Astrocyte (in vitro differentiated cells and primary cell): ENCODE data around the gene ZFP91. TPM values are rescaled to one million over a fixed set of nuclear protein-coding genes. Genes with fewer than 3 reads are reported as not detected.

Source experiments
- DNase-seq: peaks from one replicate; pipeline ENCODE4 v3.0.0-alpha.2; 2010; ENCODE audit warnings: low read depth
- FAIRE-seq: peaks from 2 replicates; lab custom pipeline; 2011; peaks lifted over from hg19 to GRCh38; lab: Jason Lieb, UNC
- H2AFZ ChIP-seq: 2 replicates; pipeline ENCODE4 v1.6.0; 2012; ENCODE audit warnings: low read depth, low read length, inconsistent platforms
- H3K27ac ChIP-seq: 2 replicates; pipeline ENCODE4 v1.5.1; 2011; ENCODE audit warnings: low read depth, low read length, inconsistent platforms
- H3K27me3 ChIP-seq: 2 replicates; pipeline ENCODE4 v1.6.0; 2011; ENCODE audit warnings: low read length, inconsistent platforms; ENCODE audit not compliant: insufficient read depth
- H3K36me3 ChIP-seq: 2 replicates; pipeline ENCODE4 v1.5.1; 2011; ENCODE audit warnings: low read length, inconsistent platforms; ENCODE audit not compliant: insufficient read depth
- H3K4me1 ChIP-seq: 2 replicates; pipeline ENCODE4 v1.5.1; 2011; ENCODE audit warnings: low read length, inconsistent platforms; ENCODE audit not compliant: insufficient read depth
- H3K4me2 ChIP-seq: 2 replicates; pipeline ENCODE4 v1.6.0; 2012; ENCODE audit warnings: low read length, inconsistent platforms
- H3K4me3 ChIP-seq: 2 replicates; pipeline ENCODE4 v1.5.1; 2011; ENCODE audit warnings: low read depth, mild to moderate bottlenecking, low read length, inconsistent platforms; ENCODE audit not compliant: insufficient read depth
- H3K79me2 ChIP-seq: 2 replicates; pipeline ENCODE4 v1.6.0; 2012; ENCODE audit warnings: mild to moderate bottlenecking, low read length, inconsistent platforms; ENCODE audit not compliant: insufficient read depth
- H3K9ac ChIP-seq: 2 replicates; pipeline ENCODE4 v1.6.0; 2012; ENCODE audit warnings: mild to moderate bottlenecking, low read length, inconsistent platforms
- H3K9me3 ChIP-seq: 2 replicates; pipeline ENCODE4 v1.5.1; 2012; ENCODE audit warnings: low read depth, mild to moderate bottlenecking, low read length, inconsistent platforms; ENCODE audit not compliant: insufficient read depth
- H4K20me1 ChIP-seq: 2 replicates; pipeline ENCODE4 v1.6.0; 2012; ENCODE audit warnings: low read length, inconsistent platforms; ENCODE audit not compliant: insufficient read depth
- H3K27ac Mint-ChIP-seq: one replicate; pipeline ENCODE4 v1.8.0; 2021; ENCODE audit warnings: mild to moderate bottlenecking, mixed read lengths; ENCODE audit not compliant: unreplicated experiment
- H3K27me3 Mint-ChIP-seq: one replicate; pipeline ENCODE4 v1.8.0; 2021; ENCODE audit warnings: low read depth, mixed read lengths; ENCODE audit not compliant: unreplicated experiment
- H3K36me3 Mint-ChIP-seq: one replicate; pipeline ENCODE4 v1.8.0; 2021; ENCODE audit warnings: low read depth, mixed read lengths; ENCODE audit not compliant: unreplicated experiment
- H3K4me1 Mint-ChIP-seq: one replicate; pipeline ENCODE4 v1.8.0; 2021; ENCODE audit warnings: low read depth, mixed read lengths; ENCODE audit not compliant: unreplicated experiment
- H3K4me3 Mint-ChIP-seq: one replicate; pipeline ENCODE4 v1.8.0; 2021; ENCODE audit warnings: mild to moderate bottlenecking, moderate library complexity, mixed read lengths; ENCODE audit not compliant: unreplicated experiment
- H3K9me3 Mint-ChIP-seq: one replicate; pipeline ENCODE4 v1.8.0; 2021; ENCODE audit warnings: mild to moderate bottlenecking, mixed read lengths; ENCODE audit not compliant: unreplicated experiment
- CTCF ChIP-seq: IDR thresholded peaks from 2 replicates; pipeline ENCODE4 v1.5.1; 2011; ENCODE audit warnings: low read depth, mild to moderate bottlenecking, inconsistent platforms, low read length, moderate library complexity; ENCODE audit not compliant: insufficient read depth
- EZH2 ChIP-seq: IDR thresholded peaks from 2 replicates; pipeline ENCODE4 v1.6.1; 2012; ENCODE audit warnings: mild to moderate bottlenecking, low read length, inconsistent platforms; ENCODE audit not compliant: insufficient read depth
- total RNA-seq: library from RNA; stranded (reverse); gene quantifications from 2 replicates; pipeline ENCODE4 v1.2.1, GENCODE V29; 2021

The ZFP91 gene
- total RNA-seq, 1 donor from 2014 or later: 40.1 TPM

- H3K36me3 Mint-ChIP-seq: no peaks in the 10 kb centered on the region
- DNase-seq (no peak), FAIRE-seq (no peak)
- H3K9me3 Mint-ChIP-seq: no peaks in the 10 kb centered on the region
- Histone ChIP-seq H3K27ac (no peak overlapping the region), H3K27me3 (no peaks in the 10 kb centered on the region), H2AFZ (no peak overlapping the region), H3K4me1 (no peaks in the 10 kb centered on the region), H3K9me3 (no peaks in the 10 kb centered on the region), H3K4me2 (no peak overlapping the region), H3K36me3 (no peaks in the 10 kb centered on the region), H3K4me3 (no peak overlapping the region), H4K20me1 (no peaks in the 10 kb centered on the region), H3K79me2 (no peaks in the 10 kb centered on the region), H3K9ac (no peak overlapping the region)
- TF ChIP-seq EZH2 (no peak), CTCF (no peak)
- H3K27ac Mint-ChIP-seq: no peak overlapping the region
- H3K4me1 Mint-ChIP-seq: no peaks in the 10 kb centered on the region
- H3K4me3 Mint-ChIP-seq: no peak overlapping the region
- H3K27me3 Mint-ChIP-seq: peaks cover 4% of the 10 kb centered on the region
These were observed 60.8 kb downstream of the ZFP91 start for GRCh38 chr11:58639669-58640068.

- TF ChIP-seq CTCF (no peak), EZH2 (no peak)
- H3K9ac ChIP-seq: no peak overlapping the region
- peaks cover 4% of the 10 kb centered on the region for H3K9me3 Mint-ChIP-seq
- no peaks in the 10 kb centered on the region for H3K4me1 ChIP-seq
- FAIRE-seq: no peak
- H2AFZ ChIP-seq: no peak overlapping the region
- H3K4me3 ChIP-seq: no peak overlapping the region
- peaks cover 4% of the 10 kb centered on the region for H3K27me3 Mint-ChIP-seq
- no peaks in the 10 kb centered on the region for H3K9me3 ChIP-seq
- H3K27ac ChIP-seq: no peak overlapping the region
- DNase-seq: no peak
- H3K4me3 Mint-ChIP-seq: no peak overlapping the region
- H3K36me3 Mint-ChIP-seq: no peaks in the 10 kb centered on the region
- H3K27ac Mint-ChIP-seq: no peak overlapping the region
- H3K79me2 ChIP-seq: no peaks in the 10 kb centered on the region
- H3K27me3 ChIP-seq: no peaks in the 10 kb centered on the region
- no peaks in the 10 kb centered on the region for H3K4me1 Mint-ChIP-seq
- H3K36me3 ChIP-seq: no peaks in the 10 kb centered on the region
- no peaks in the 10 kb centered on the region for H4K20me1 ChIP-seq
- H3K4me2 ChIP-seq: no peak overlapping the region
These were observed 61.6 kb downstream of the ZFP91 start for GRCh38 chr11:58640386-58641023.

- Mint-ChIP-seq H3K27me3 (peaks cover 4% of the 10 kb centered on the region), H3K4me1 (no peaks in the 10 kb centered on the region), H3K9me3 (peaks cover 8% of the 10 kb centered on the region), H3K27ac (no peak overlapping the region), H3K36me3 (no peaks in the 10 kb centered on the region), H3K4me3 (no peak overlapping the region)
- Histone ChIP-seq H2AFZ (no peak overlapping the region), H3K9ac (no peak overlapping the region), H3K36me3 (no peaks in the 10 kb centered on the region), H3K4me1 (no peaks in the 10 kb centered on the region), H4K20me1 (no peaks in the 10 kb centered on the region), H3K4me2 (no peak overlapping the region), H3K27ac (no peak overlapping the region), H3K9me3 (no peaks in the 10 kb centered on the region), H3K4me3 (no peak overlapping the region), H3K27me3 (no peaks in the 10 kb centered on the region), H3K79me2 (no peaks in the 10 kb centered on the region)
- FAIRE-seq (no peak), DNase-seq (no peak)
- no peak for TF ChIP-seq EZH2
- TF ChIP-seq CTCF: no peak
These were observed 62.5 kb downstream of the ZFP91 start for GRCh38 chr11:58641341-58641740.
